Stomach (tissue), 4 donors: Measurements from ENCODE around the gene PNPLA6.

Experiments used
- POLR2A ChIP-seq, 4 donors: fragments of 450-650 bp; IDR thresholded peaks; one replicate each; pipeline ENCODE4 v1.6.1; 2016; ENCODE audit warnings: antibody characterized with exemption in 4 of 4, control low read depth in 2 of 4, mild to moderate bottlenecking in 1 of 4, moderate library complexity in 1 of 4
- TF ChIP-seq, protein P1 (sequence below), 7 experiments: fragments of 450-650 bp in 4 of 7; fragments of 200-600 bp in 3 of 7; sonication (generic) in 3 of 7; IDR thresholded peaks; one replicate each; pipeline ENCODE4 v1.5.1; 2016 to 2019; ENCODE audit warnings: antibody characterized with exemption in 7 of 7, control low read depth in 2 of 7, mild to moderate bottlenecking in 1 of 7

DNA sequence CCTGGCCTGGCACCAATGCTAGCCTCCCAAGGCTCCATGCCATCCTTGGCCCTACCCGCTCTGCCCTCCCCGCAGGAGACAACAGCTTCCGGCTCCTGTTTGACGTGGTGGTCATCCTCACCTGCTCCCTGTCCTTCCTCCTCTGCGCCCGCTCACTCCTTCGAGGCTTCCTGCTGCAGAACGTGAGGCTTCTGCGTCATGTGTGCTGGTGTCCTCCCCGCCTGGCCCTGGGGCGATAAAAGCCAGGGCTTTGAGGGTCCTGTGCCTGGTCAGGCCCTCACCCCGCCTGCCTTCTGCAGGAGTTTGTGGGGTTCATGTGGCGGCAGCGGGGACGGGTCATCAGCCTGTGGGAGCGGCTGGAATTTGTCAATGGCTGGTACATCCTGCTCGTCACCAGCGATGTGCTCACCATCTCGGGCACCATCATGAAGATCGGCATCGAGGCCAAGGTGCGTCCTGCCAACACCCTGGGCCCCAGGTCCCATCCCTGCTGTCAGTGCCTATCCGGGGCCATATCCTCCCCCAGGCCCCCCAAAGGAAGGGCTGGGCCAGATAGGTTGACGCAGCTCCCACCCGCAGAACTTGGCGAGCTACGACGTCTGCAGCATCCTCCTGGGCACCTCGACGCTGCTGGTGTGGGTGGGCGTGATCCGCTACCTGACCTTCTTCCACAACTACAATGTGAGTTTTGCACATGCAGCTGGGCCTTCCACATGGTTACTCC, 6.8 kb upstream of the PNPLA6 start:
- TF ChIP-seq, protein P1, sequence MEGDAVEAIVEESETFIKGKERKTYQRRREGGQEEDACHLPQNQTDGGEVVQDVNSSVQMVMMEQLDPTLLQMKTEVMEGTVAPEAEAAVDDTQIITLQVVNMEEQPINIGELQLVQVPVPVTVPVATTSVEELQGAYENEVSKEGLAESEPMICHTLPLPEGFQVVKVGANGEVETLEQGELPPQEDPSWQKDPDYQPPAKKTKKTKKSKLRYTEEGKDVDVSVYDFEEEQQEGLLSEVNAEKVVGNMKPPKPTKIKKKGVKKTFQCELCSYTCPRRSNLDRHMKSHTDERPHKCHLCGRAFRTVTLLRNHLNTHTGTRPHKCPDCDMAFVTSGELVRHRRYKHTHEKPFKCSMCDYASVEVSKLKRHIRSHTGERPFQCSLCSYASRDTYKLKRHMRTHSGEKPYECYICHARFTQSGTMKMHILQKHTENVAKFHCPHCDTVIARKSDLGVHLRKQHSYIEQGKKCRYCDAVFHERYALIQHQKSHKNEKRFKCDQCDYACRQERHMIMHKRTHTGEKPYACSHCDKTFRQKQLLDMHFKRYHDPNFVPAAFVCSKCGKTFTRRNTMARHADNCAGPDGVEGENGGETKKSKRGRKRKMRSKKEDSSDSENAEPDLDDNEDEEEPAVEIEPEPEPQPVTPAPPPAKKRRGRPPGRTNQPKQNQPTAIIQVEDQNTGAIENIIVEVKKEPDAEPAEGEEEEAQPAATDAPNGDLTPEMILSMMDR (IDR thresholded peaks at IDR 0.05), result no peak
- no peak for TF ChIP-seq POLR2A (IDR thresholded peaks at IDR 0.05)
